GM18505 (cell line): ENCODE results near the gene PLEKHA8.

ENCODE experiments used
- ATAC-seq: cut with Tn5 transposase; IDR thresholded peaks from one replicate; pipeline ENCODE4 v1.9.1; 2021; ENCODE audit not compliant: unreplicated experiment
- POLR2A ChIP-seq: IDR thresholded peaks from 4 replicates; pipeline ENCODE4 v1.6.1; 2011; ENCODE audit warnings: borderline replicate concordance; ENCODE audit not compliant: insufficient read depth, insufficient read length; ENCODE audit errors: extremely low read depth

PLEKHA8 gene

DNA sequence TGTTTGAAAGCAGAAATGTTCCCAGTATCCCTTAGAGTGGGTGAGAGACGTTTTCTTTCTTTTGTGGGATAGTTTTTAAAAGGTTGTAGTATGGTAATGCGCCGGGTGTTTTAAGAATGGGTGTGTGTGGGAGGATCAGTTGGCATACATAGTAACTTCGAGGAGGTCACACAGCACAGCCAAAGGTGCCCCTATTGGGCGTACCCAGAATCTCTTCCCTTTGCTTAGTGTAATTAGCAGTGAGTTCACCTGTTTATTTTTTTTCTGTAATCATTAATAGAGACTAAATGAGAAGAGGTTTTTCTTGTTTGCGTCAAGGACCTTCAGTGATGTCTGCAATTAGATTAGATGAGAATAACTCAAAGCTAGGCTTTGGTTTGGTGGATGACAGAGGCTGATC is 1.5 kb downstream of the PLEKHA8 start:
- no peak for ATAC-seq
- no peak for TF ChIP-seq POLR2A

- TF ChIP-seq POLR2A, result no peak
- no peak for ATAC-seq
Observed at GRCh38 chr7:30032310-30033125, 4.3 kb downstream of the PLEKHA8 start.

GRCh38 chr7:30034501-30034900 is 6.3 kb downstream of the PLEKHA8 start:
- ATAC-seq, result no peak
- no peak for TF ChIP-seq POLR2A

DNA sequence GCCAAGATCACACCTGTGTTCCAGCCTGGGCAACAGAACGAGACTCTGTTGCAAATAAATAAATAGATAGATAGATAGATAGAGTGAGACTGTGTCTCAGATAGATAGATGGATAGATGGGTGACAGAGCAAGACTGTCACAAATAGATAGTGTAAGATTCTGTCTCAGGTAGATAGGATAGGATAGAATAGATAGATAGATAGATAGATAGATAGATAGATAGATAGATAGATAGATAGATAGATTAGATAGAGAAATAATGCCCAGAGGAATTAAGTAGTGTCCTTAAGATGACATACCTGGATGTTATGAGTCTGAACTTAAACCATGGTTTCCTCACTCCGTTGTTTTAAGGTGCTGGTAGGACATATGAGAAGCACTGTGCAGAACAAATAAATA is 8.0 kb downstream of the PLEKHA8 start:
- ATAC-seq, result no peak
- no peak for TF ChIP-seq POLR2A

- no peak for ATAC-seq
Observed at GRCh38 chr7:30038196-30038980, 10.2 kb downstream of the PLEKHA8 start.

GRCh38 chr7:30040938-30041337 is 12.7 kb downstream of the PLEKHA8 start:
- no peak for TF ChIP-seq POLR2A
- ATAC-seq, result no peak

More at GRCh38 chr7:30038196-30038980, 10.2 kb downstream of the PLEKHA8 start:
- no peak for TF ChIP-seq POLR2A

GRCh38 chr7:30041526-30042269 is 13.5 kb downstream of the PLEKHA8 start:
- no peak for TF ChIP-seq POLR2A
- ATAC-seq, result no peak

GRCh38 chr7:30046127-30046770 is 18.0 kb downstream of the PLEKHA8 start:
- TF ChIP-seq POLR2A, result no peak
- ATAC-seq, result no peak

DNA sequence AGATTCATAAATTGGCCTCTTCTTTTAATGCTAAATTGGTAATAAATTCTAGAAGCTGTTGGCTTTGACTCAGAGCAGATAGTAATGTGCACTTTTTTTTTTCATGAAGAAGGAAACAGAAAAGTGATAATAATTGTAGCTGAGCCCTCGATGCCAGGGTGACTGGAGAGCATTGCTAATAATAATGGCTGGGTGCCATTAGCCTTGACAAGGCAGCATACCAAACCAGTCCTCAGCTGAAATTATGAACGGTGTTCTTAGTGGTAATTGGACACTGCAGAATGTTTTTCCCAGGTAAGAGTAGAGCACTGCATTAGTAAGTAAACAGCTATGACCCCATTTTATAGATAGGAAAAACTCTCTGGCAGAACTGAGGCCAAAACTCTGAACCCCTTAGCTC is 18.9 kb downstream of the PLEKHA8 start:
- ATAC-seq, result no peak
- TF ChIP-seq POLR2A, result no peak

DNA sequence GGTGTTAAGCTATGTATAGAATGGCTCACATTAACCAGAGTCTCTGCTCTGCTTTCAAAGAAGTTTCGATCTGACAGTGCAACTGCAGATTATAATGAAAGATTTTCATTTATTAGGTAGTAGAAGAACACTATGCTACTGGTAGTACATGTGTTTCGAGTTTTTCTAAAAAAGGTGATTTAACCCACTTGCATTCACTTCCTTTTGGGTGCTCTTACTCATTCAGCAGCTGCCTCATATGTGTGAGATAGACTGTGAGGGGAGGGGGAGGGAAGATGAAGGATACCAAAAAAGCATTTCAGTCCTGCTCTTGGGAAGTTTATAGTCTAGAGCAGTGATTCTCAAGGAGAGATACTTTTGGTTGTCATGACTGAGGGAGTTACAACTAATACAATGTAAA is 20.4 kb downstream of the PLEKHA8 start:
- no peak for ATAC-seq
- no peak for TF ChIP-seq POLR2A

DNA sequence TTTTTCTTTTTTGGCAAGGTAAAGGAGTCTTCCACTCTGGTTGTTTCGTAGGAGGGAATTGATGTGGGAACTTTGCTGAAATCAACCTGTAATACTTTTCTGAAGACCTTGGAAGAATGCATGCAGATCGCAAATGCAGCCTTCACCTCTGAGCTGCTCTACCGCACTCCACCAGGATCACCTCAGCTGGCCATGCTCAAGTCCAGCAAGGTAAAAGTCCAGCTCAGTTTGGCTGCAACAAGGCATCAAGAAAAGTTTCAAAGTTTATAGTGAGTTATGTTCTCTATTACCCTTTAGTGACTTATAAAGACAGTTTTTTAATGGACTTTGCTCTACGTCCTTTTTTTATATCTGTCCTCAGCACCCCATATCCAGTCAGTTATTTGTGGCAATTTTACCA is 21.0 kb downstream of the PLEKHA8 start:
- no peak for TF ChIP-seq POLR2A
- ATAC-seq, result no peak

DNA sequence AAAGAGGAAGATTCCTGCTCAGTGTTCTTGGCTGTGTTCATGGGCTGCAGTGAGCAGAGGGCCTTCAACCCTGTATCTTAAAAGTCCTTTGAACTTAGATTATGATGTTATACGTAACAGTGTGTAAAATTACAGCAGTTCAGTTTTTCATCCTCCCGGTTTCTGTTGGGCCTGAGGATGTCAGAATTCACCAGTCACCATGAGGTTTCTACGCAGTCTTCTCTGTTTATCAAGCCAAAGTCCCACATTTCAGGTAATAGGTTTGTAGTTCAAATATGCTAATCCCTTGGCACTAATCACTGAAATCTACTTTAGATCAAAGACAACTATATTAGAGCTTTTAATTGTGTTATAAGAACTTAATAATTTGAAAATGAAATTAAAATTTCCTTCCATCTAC is 24.9 kb downstream of the PLEKHA8 start:
- TF ChIP-seq POLR2A, result no peak
- no peak for ATAC-seq

DNA sequence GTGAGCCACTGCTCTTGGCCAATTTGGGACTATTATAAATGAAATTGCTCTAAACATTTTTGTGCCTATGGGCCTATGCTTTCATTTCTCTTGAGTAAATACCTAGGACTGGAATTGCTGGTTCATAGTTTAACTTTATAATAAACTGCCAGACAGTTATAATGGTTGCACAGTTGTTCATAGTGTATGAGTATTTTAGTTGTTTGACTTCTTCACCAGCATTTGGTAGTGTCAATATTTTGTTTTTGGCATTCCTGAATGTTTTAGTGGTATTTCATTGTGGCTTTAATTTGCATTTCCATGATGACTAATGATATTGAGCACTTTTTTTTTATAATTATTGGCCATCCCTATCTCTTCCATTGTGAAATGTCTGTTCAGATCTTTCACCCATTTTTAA is 29.5 kb downstream of the PLEKHA8 start:
- TF ChIP-seq POLR2A, result no peak
- ATAC-seq, result no peak

GRCh38 chr7:30061786-30062185 is 33.6 kb downstream of the PLEKHA8 start:
- ATAC-seq, result peak; percentile 71
